CD4-positive, alpha-beta T cell treated with Interleukin-4 for 1 hour (primary cell): ENCODE measurements around the gene PIEZO2.

ENCODE experiments used
- DNase-seq, 2 donors: peaks; one replicate each; pipeline ENCODE4 v3.0.0-alpha.2; 2020 to 2022

Gene PIEZO2

DNA sequence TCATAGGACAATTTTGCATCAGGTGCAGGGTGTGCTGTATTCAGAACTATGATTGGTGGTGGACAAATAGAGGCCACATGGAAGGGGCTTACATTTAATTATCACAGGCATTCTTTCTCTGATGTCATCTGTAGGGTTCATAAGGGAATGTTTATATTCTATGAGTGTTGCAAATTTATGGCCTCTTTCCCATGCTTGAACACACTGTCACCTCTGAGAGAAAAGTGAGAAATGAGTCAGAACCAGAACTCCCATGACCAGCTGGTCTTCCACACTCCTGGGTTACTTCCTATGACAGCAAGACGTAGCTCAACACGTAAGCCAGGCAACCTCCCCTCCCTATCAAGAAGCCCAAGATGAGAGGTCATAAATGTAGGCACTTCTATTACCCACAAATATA, 310.8 kb downstream of the PIEZO2 start:
- DNase-seq: no peak

GRCh38 chr18:10834128-10834815, 315.1 kb downstream of the PIEZO2 start:
- no peak for DNase-seq

- DNase-seq: no peak
Observed at GRCh38 chr18:10833656-10834055, 315.7 kb downstream of the PIEZO2 start.

- no peak for DNase-seq
Observed at GRCh38 chr18:10826400-10826799, 323.0 kb downstream of the PIEZO2 start.

GRCh38 chr18:10822456-10822855, 326.9 kb downstream of the PIEZO2 start:
- no peak for DNase-seq

GRCh38 chr18:10820681-10821080, 328.7 kb downstream of the PIEZO2 start:
- DNase-seq: no peak

GRCh38 chr18:10814336-10814735, 335.0 kb downstream of the PIEZO2 start:
- no peak for DNase-seq

DNA sequence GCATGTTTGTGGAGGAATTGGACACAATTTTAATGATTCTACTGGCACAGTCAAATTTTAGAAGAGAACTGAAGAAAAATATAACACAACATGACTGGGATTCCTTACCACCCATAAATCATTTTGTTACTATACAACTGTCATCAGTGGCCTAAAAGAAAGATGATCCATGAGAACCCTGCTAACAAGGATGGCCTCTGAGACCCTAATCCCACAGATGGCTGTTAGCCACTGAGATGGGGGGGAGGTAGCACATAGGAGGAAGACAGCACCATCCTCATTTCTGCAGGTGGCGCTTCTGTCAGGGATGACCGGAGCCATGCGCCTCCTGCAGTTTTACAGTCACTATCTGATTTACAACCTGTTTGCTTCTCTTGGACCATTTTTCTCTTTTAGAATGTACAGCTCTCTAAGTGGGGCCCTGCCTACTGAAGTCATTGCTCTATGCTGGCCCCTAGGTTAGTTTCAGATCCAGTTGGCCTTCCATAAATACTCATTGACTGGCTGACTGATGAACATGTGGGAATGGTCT, 343.7 kb downstream of the PIEZO2 start:
- no peak for DNase-seq

GRCh38 chr18:10804126-10804525, 345.2 kb downstream of the PIEZO2 start:
- no peak for DNase-seq

DNA sequence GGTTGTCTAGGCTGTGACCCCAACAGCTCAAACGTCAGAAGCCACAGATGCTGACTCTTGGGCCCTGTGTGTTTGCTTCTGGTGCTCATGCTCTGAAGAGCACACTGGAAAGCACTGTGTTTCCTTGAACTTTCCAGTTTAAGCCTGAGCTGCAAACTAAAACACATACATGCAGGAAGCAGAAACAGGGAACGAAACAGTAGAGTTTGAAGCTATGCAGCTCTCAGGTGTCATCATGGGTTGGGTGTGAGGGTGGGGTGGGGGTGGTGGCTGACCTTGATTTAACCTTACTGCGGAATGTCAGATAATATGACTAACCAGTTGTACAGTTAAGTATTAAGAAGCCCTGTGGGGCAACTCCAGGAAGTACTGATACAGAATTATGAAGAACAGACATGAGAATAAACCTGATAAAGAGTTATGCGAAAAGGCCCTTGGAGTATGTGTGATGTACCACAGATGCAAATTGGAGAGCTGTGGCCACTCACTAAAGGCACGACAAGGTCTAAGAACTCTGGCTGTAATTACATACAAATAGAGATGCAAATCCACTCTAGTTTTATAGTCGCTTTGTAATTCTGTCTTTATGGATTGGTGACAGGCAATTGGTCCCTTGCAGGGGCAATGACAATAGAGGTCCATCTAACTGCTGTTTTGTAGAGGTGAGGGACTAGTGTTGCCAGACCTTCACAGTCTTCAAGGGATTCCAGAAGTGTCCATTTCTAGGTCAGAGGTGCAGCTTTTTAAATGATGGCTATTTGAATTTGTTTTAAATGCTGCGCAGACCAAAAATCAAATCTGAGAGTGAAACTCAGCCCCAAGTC, 350.4 kb downstream of the PIEZO2 start:
- DNase-seq: no peak

- no peak for DNase-seq
Observed at GRCh38 chr18:10797896-10798295, 351.5 kb downstream of the PIEZO2 start.

DNA sequence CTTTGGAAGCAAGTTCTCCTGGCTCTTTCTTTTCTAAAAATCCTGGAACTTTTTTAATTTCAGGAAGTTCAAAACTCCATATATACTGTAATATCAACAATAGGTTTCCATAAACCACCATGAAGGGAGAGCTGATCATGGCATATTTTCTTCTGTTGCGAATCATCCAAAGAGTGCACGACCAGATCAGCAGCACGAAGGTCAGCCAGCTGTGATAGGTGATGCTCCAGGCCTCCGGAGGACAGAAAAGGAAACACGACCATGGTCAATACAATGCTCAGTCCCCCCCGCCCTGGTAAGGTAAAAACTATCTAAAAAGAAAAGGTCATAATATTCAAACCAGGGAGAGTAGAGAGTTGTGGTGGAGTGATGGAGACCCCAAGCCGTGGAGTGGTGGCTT, 354.6 kb downstream of the PIEZO2 start:
- DNase-seq: no peak

GRCh38 chr18:10793730-10794370, 355.5 kb downstream of the PIEZO2 start:
- DNase-seq: no peak

- DNase-seq: no peak
Observed at GRCh38 chr18:10792181-10792580, 357.2 kb downstream of the PIEZO2 start.

DNA sequence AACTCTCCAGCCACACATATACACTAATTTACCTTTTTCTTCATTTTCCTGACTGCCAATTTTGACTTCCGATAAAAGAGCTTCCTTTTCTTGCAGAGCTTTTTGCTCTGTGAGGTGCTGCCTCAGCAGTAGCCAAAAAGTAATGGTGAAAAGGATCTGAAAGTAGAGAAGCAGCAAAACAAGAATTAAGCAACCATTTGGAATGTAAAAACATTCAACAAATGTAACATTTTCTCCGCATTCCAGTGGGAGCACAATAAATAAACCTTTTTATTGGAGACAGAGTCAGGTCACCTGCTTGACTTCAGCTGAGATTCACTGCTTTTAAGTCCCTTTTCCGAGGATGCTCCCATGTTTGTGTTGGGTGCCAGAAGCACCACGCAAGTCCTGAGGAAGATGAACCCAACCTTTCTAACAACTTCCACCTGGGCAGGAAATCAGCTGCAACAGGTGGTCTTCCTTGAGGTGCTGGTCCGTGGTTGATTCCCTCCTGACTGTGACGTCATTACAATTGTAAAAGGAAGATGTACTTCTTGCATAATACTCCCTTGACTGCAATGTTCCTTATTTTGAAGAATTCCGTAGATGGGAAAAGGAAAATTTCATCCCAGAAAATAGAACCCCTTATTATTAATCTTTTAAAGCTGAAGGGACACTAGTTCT, 358.1 kb downstream of the PIEZO2 start:
- DNase-seq: no peak

- no peak for DNase-seq
Observed at GRCh38 chr18:10789180-10789579, 360.2 kb downstream of the PIEZO2 start.

DNA sequence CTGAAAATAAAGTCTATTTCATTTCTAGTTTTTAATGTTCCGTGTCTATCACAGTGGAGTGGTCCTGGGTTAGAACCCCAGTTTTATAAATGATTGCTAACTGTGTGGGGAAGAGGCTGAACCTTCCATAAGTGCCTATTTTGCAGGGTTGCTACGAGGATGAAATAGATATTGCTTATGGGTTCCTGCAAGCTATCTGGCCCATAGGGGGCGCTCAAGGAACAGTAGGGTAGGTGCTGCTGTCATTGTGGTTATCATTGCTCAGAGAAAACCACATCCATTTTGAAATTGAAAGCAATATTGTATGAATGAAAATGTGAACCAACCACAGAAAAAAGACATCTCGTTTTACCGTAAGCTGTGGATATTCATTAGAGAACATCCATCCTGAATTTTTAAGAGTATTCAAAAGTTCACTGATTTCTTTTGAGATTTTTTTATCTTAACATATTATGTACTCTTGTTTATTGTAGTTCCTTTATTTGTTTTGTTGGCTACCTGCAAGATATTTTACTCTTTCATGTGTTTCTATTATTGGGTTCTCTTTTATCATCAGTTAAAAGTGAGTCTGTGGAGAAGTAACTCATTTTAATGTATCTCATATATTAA, 362.0 kb downstream of the PIEZO2 start:
- DNase-seq: peak; percentile 77 to 79

DNA sequence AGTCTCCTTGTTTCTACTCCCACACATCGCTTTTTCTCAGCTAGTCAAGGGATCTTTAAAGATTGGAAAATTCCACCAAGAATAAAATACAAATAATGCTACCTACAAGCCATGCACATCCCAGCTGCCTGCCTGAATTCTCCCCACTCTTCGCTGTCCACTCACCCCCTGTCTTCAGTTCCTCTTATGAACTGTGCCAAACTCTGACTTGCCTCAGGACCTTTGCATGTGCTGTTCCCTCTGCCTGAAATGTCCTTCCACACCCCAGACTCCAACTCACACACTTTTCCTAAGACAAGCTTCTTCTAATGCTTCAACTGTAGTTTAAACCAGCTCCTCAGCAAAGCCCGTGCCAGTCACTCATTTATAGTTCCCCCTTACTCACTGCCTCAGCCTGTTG, 363.6 kb downstream of the PIEZO2 start:
- no peak for DNase-seq

- no peak for DNase-seq
Observed at GRCh38 chr18:10784596-10785202, 364.7 kb downstream of the PIEZO2 start.

- DNase-seq: no peak
Observed at GRCh38 chr18:10783941-10784340, 365.4 kb downstream of the PIEZO2 start.

DNA sequence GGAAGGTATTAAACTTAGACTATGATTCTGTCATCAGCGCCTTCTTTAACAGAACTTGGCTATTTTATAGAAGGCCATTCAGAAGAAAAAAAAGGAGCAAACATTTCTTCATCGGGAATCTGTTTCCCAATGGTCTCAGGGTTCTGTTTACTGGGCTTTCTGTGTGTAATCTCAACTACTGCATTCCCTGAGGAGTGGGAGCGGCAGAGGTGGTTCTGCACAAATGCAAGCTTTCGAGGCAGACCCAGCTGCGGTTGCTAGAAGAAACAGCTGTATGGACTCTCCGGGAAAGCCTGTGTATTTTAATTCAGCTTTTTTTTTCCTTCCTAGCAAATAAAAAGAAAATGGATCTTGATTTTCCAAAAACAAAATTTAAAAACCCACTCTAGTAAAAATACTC, 372.9 kb downstream of the PIEZO2 start:
- no peak for DNase-seq

- DNase-seq: no peak
Observed at GRCh38 chr18:10775026-10775425, 374.3 kb downstream of the PIEZO2 start.
